Esophagus muscularis mucosa (tissue), 4 donors: Measurements from ENCODE around the gene ASB1. TPM values are rescaled to one million over a fixed set of nuclear protein-coding genes. Genes with fewer than 3 reads are reported as not detected.

Source experiments
- DNase-seq: peaks from one replicate; pipeline ENCODE4 v3.0.0-alpha.2; 2017; ENCODE audit errors: extremely low spot score
- H3K27ac ChIP-seq, 4 donors: fragments of 200-600 bp; sonication (generic); replicated peaks in 1 of 4; 1 replicate in 3 of 4; 2 replicates in 1 of 4; pipeline ENCODE4 v1.5.1; 2016 to 2019; ENCODE audit warnings: mild to moderate bottlenecking in 1 of 4
- H3K27me3 ChIP-seq, 4 donors: fragments of 200-600 bp; sonication (generic); one replicate each; pipeline versions ENCODE4 v1.5.1 to v1.6.0; 2016 to 2019
- H3K36me3 ChIP-seq, 4 donors: fragments of 200-600 bp; sonication (generic); one replicate each; pipeline ENCODE4 v1.5.1; 2016 to 2019
- H3K4me1 ChIP-seq, 4 donors: fragments of 200-600 bp; sonication (generic); one replicate each; pipeline ENCODE4 v1.5.1; 2016 to 2019
- H3K4me3 ChIP-seq, 4 donors: fragments of 200-600 bp; sonication (generic); 1 replicate in 2 of 4; 2 replicates in 2 of 4; pipeline ENCODE4 v1.5.1; 2016 to 2019; ENCODE audit warnings: mild to moderate bottlenecking in 4 of 4, moderate library complexity in 1 of 4
- H3K9me3 ChIP-seq, 4 donors: fragments of 200-600 bp; sonication (generic); 1 replicate in 3 of 4; 2 replicates in 1 of 4; pipeline ENCODE4 v1.5.1; 2016 to 2019
- CTCF ChIP-seq, 3 experiments: fragments of 200-600 bp in 2 of 3; fragments of 450-650 bp in 1 of 3; sonication (generic) in 2 of 3; IDR thresholded peaks; one replicate each; pipeline ENCODE4 v1.5.1; 2017 to 2019; ENCODE audit warnings: antibody characterized with exemption in 3 of 3, mild to moderate bottlenecking in 2 of 3, moderate library complexity in 1 of 3
- EP300 ChIP-seq: sonication (generic); formaldehyde crosslinking; IDR thresholded peaks from one replicate; pipeline ENCODE4 v1.6.1; 2017; ENCODE audit warnings: antibody characterized with exemption
- POLR2A ChIP-seq: fragments of 450-650 bp; IDR thresholded peaks from one replicate; pipeline ENCODE4 v1.6.1; 2017; ENCODE audit warnings: antibody characterized with exemption, moderate library complexity, mild to moderate bottlenecking, low read depth
- POLR2AphosphoS5 ChIP-seq, 2 donors: sonication (generic); formaldehyde crosslinking; IDR thresholded peaks; one replicate each; pipeline ENCODE4 v1.6.1; 2017; ENCODE audit warnings: antibody characterized with exemption in 2 of 2
- WGBS: methylation state at CpG from one replicate; pipeline ENCODE4 v1.1.5; 2018; 5-methylcytosine and 5-hydroxymethylcytosine counted together
- intact Hi-C: fragments of 100-400 bp; cut with DNase I; formaldehyde crosslinking; loops from one replicate; pipeline ENCODE4 v1.15.1; 2023
- total RNA-seq, 4 donors: library from RNA; depleted of rRNA; stranded (reverse); fragments of >200 nt; gene quantifications; one replicate each; pipeline versions ENCODE4 v1.1.0 to v1.2.1, GENCODE V29; 2016

ASB1 gene
- total RNA-seq, 4 donors from 2014 or later = 19.9 to 42.1 (median 33.9) TPM

DNA sequence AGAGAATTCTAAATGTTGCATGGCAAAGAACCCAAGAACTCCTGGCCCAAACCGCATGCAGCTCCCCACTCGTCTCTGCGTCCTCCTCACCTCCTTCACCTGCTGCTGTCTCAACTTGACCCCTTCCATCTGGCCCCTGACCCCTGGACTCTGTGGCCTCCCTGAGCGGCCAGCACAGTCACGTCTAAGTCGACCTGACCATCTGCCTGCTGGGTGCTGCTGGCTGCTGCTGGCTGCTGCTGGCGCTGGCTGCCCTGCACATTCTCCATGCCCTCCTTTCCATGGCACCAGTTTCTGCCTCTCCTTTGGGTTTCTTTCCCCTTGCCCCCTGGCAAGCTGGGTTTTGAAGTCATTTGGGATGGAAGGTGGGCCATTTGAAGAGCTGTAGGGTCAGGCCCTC lies 30.1 kb upstream of the ASB1 start:
- no peaks in the 10 kb centered on the region for H3K4me1 ChIP-seq
- H3K9me3 ChIP-seq = no peaks in the 10 kb centered on the region
- H3K27ac ChIP-seq = no peak overlapping the region
- H3K27me3 ChIP-seq = no peaks in the 10 kb centered on the region
- peak; percentile 64 for DNase-seq
- peaks cover 10 to 35% (median 16%) of the 10 kb centered on the region in 4 donors for H3K36me3 ChIP-seq
- intact Hi-C loops = no loop called here
- TF ChIP-seq POLR2A (no peak), POLR2AphosphoS5 (IDR thresholded peaks at IDR 0.05) (no peak), EP300 (no peak), CTCF (IDR thresholded peaks at IDR 0.05) (no peak)
- 91% methylated on average over 7 of the region's 7 CpGs for WGBS
- no peak overlapping the region for H3K4me3 ChIP-seq

GRCh38 chr2:238397356-238397755 lies 29.4 kb upstream of the ASB1 start:
- TF ChIP-seq POLR2AphosphoS5 (IDR thresholded peaks at IDR 0.05) = no peak
- no peak for TF ChIP-seq CTCF (IDR thresholded peaks at IDR 0.05)
- no peak for TF ChIP-seq EP300
- TF ChIP-seq POLR2A = no peak
- WGBS = 94% methylated on average over 10 of the region's 14 CpGs

DNA sequence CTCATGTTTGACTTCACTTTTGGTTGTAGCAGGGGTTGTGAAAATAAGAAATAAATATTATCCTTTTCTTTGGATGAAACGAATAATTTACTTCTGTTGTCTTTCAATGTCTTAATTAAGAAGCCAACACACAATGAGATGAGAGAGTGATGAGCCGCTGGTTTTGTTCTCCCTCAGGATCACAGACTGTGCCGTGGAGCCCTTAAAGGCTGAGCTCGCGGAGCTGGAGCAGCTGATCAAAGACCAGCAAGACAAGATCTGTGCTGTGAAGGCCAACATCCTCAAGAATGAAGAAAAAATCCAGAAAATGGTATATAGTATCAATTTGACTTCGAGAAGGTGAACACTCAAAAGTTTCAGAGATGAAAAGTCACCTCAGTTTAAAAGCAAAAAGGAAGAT lies 28.1 kb upstream of the ASB1 start:
- intact Hi-C loops = no loop called here
- DNase-seq = peak; percentile 55

More at GRCh38 chr2:238397356-238397755, 29.4 kb upstream of the ASB1 start:
- no peaks in the 10 kb centered on the region for H3K9me3 ChIP-seq
- no peaks in the 10 kb centered on the region for H3K27me3 ChIP-seq
- H3K36me3 ChIP-seq = peaks cover 12 to 39% (median 17%) of the 10 kb centered on the region in 4 donors
- no peak overlapping the region for H3K4me3 ChIP-seq
- no peak for DNase-seq
- intact Hi-C loops = no loop called here
- H3K4me1 ChIP-seq = no peaks in the 10 kb centered on the region
- H3K27ac ChIP-seq = no peak overlapping the region

GRCh38 chr2:238399094-238399493 lies 27.6 kb upstream of the ASB1 start:
- no peaks in the 10 kb centered on the region for H3K9me3 ChIP-seq
- DNase-seq = no peak
- H3K27ac ChIP-seq = no peak overlapping the region
- intact Hi-C loops = no loop called here
- no peak for TF ChIP-seq POLR2AphosphoS5 (IDR thresholded peaks at IDR 0.05)
- no peak for TF ChIP-seq EP300
- TF ChIP-seq CTCF (IDR thresholded peaks at IDR 0.05) = no peak
- TF ChIP-seq POLR2A = no peak
- no peak overlapping the region for H3K4me3 ChIP-seq
- no peaks in the 10 kb centered on the region for H3K4me1 ChIP-seq
- WGBS = 98% methylated on average over 2 of the region's 2 CpGs
- H3K27me3 ChIP-seq = no peaks in the 10 kb centered on the region
- peaks cover 12 to 46% (median 21%) of the 10 kb centered on the region in 4 donors for H3K36me3 ChIP-seq

More for the DNA sequence above, 28.1 kb upstream of the ASB1 start:
- Histone ChIP-seq H3K27ac (no peak overlapping the region), H3K9me3 (no peaks in the 10 kb centered on the region), H3K27me3 (no peaks in the 10 kb centered on the region), H3K4me1 (no peaks in the 10 kb centered on the region), H3K4me3 (no peak overlapping the region), H3K36me3 (peaks cover 12 to 43% (median 20%) of the 10 kb centered on the region in 4 donors)
- 87% methylated on average over 6 of the region's 6 CpGs for WGBS
- no peak for TF ChIP-seq CTCF (IDR thresholded peaks at IDR 0.05)

DNA sequence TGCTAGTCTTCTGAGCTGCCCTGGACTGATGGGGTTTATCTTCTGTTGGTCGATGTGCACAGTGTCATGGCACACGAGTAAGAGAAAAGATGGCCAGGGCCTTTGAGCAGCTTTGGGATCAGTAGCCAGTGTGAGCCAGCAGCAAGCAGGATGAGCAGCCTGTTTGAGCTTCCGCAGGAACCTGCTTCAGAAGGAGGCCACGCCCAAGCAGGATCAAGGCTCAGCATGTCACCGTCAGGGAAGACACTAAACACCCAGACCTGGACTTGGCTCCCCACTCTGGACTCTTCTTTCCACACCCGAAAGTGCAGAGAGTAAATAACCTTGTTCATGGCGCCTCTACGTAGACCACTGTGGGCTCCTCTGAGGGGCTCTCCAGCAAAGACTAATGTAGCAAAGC lies 25.2 kb upstream of the ASB1 start:
- DNase-seq = no peak
- Histone ChIP-seq H3K4me1 (no peaks in the 10 kb centered on the region), H3K4me3 (no peak overlapping the region), H3K9me3 (no peaks in the 10 kb centered on the region), H3K27ac (no peak overlapping the region), H3K36me3 (peaks cover 12 to 47% (median 21%) of the 10 kb centered on the region in 4 donors), H3K27me3 (no peaks in the 10 kb centered on the region)
- WGBS = 87% methylated on average over 8 of the region's 8 CpGs
- TF ChIP-seq EP300 = no peak
- no peak for TF ChIP-seq CTCF (IDR thresholded peaks at IDR 0.05)
- TF ChIP-seq POLR2AphosphoS5 (IDR thresholded peaks at IDR 0.05) = no peak
- no peak for TF ChIP-seq POLR2A
- intact Hi-C loops = no loop called here
